ENCODE data around the gene VPREB3.

DNA sequence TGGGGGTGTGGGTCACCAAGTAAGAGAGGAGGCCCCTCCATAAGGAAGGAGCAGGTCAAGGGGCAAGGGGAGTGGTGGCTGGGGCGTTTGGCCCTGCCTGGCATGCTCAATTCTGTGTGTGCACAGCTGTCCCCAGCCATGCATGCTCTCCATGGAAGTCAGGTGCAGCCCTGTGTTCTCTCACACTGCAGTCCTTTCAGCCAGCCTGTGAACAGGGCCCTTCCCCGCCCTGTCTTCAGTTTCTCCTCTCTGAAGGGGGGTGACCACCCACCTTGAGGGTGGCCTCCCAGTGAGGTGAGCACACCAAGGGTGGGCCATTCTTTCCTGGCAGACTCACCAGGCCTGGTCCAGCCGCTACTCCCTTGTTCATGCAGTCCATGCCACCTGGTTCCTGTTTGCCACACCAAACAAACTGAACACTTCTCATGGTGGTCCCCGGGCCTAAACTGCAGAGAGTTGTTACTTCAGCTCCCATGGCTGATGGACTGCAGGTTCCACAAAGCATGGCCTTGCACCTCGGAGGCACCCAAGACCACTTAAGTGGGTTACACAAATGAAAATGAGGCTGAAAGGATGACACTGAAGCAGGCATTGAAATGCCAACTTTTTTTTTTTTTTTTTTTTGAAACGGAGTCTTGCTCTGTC is 15.2 kb upstream of the VPREB3 start:
- TF ChIP-seq KDM1A (IDR thresholded peaks at IDR 0.05; ENCODE audit: low read depth), result no peak
- TF ChIP-seq, protein P1, sequence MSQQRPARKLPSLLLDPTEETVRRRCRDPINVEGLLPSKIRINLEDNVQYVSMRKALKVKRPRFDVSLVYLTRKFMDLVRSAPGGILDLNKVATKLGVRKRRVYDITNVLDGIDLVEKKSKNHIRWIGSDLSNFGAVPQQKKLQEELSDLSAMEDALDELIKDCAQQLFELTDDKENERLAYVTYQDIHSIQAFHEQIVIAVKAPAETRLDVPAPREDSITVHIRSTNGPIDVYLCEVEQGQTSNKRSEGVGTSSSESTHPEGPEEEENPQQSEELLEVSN (IDR thresholded peaks at IDR 0.05; ENCODE audit: borderline replicate concordance, low read depth), result no peak
- no peak for TF ChIP-seq TP53 (CRISPR knock-in tag; IDR thresholded peaks at IDR 0.05)
- TF ChIP-seq, protein P2, sequence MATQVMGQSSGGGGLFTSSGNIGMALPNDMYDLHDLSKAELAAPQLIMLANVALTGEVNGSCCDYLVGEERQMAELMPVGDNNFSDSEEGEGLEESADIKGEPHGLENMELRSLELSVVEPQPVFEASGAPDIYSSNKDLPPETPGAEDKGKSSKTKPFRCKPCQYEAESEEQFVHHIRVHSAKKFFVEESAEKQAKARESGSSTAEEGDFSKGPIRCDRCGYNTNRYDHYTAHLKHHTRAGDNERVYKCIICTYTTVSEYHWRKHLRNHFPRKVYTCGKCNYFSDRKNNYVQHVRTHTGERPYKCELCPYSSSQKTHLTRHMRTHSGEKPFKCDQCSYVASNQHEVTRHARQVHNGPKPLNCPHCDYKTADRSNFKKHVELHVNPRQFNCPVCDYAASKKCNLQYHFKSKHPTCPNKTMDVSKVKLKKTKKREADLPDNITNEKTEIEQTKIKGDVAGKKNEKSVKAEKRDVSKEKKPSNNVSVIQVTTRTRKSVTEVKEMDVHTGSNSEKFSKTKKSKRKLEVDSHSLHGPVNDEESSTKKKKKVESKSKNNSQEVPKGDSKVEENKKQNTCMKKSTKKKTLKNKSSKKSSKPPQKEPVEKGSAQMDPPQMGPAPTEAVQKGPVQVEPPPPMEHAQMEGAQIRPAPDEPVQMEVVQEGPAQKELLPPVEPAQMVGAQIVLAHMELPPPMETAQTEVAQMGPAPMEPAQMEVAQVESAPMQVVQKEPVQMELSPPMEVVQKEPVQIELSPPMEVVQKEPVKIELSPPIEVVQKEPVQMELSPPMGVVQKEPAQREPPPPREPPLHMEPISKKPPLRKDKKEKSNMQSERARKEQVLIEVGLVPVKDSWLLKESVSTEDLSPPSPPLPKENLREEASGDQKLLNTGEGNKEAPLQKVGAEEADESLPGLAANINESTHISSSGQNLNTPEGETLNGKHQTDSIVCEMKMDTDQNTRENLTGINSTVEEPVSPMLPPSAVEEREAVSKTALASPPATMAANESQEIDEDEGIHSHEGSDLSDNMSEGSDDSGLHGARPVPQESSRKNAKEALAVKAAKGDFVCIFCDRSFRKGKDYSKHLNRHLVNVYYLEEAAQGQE (IDR thresholded peaks at IDR 0.05), result no peak
- TF ChIP-seq RAD21 (conservative IDR thresholded peaks at IDR 0.05 in 1 of 2, IDR thresholded peaks at IDR 0.05 in 1 of 2), result no peak
- TF ChIP-seq, protein P3, sequence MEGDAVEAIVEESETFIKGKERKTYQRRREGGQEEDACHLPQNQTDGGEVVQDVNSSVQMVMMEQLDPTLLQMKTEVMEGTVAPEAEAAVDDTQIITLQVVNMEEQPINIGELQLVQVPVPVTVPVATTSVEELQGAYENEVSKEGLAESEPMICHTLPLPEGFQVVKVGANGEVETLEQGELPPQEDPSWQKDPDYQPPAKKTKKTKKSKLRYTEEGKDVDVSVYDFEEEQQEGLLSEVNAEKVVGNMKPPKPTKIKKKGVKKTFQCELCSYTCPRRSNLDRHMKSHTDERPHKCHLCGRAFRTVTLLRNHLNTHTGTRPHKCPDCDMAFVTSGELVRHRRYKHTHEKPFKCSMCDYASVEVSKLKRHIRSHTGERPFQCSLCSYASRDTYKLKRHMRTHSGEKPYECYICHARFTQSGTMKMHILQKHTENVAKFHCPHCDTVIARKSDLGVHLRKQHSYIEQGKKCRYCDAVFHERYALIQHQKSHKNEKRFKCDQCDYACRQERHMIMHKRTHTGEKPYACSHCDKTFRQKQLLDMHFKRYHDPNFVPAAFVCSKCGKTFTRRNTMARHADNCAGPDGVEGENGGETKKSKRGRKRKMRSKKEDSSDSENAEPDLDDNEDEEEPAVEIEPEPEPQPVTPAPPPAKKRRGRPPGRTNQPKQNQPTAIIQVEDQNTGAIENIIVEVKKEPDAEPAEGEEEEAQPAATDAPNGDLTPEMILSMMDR (IDR thresholded peaks at IDR 0.05), result no peak
- TF ChIP-seq SREBF2 (IDR thresholded peaks at IDR 0.05), result no peak
- TF ChIP-seq CEBPB (IDR thresholded peaks at IDR 0.05), result no peak
- TF ChIP-seq ZSCAN20 (CRISPR knock-in tag; IDR thresholded peaks at IDR 0.05), result no peak
- TF ChIP-seq, protein P4, sequence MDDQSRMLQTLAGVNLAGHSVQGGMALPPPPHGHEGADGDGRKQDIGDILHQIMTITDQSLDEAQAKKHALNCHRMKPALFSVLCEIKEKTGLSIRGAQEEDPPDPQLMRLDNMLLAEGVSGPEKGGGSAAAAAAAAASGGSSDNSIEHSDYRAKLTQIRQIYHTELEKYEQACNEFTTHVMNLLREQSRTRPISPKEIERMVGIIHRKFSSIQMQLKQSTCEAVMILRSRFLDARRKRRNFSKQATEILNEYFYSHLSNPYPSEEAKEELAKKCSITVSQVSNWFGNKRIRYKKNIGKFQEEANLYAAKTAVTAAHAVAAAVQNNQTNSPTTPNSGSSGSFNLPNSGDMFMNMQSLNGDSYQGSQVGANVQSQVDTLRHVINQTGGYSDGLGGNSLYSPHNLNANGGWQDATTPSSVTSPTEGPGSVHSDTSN (IDR thresholded peaks at IDR 0.05), result no peak
- no peak for TF ChIP-seq RARB (CRISPR knock-in tag; IDR thresholded peaks at IDR 0.05)
- no peak for TF ChIP-seq KDM5A (IDR thresholded peaks at IDR 0.05)
- TF ChIP-seq CHD4 (IDR thresholded peaks at IDR 0.05; ENCODE audit: borderline replicate concordance), result no peak
- no peak for TF ChIP-seq FOSL2 (IDR thresholded peaks at IDR 0.05)
- no peak for TF ChIP-seq FOSL2 (CRISPR knock-in tag; IDR thresholded peaks at IDR 0.05)
